Smooth muscle cell (in vitro differentiated cells): Measurements from ENCODE around the gene CYP4X1. TPM values are rescaled to one million over a fixed set of nuclear protein-coding genes. Genes with fewer than 3 reads are reported as not detected.
"Not testable (repeated sequence)": the region's sequence is repeated elsewhere in the genome, so short reads cannot be mapped to it uniquely, and the experiment has no call there.

Experiments
- DNase-seq: peaks from one replicate; lab custom pipeline; 2025; ENCODE audit not compliant: unreplicated experiment; lab: John Stamatoyannopoulos, UW
- H2AFZ ChIP-seq: fragments of 200-600 bp; sonication (generic); 2 replicates; pipeline ENCODE4 v1.6.0; 2016; ENCODE audit warnings: antibody characterized with exemption, low read depth, mild to moderate bottlenecking
- H3F3A ChIP-seq: fragments of 200-600 bp; sonication (generic); 2 replicates; pipeline ENCODE4 v1.6.0; 2017; ENCODE audit warnings: antibody characterized with exemption, low read depth
- H3K27ac ChIP-seq: fragments of 200-600 bp; sonication (generic); 2 replicates; pipeline ENCODE4 v1.5.1; 2016; ENCODE audit warnings: low read depth, mild to moderate bottlenecking
- H3K27me3 ChIP-seq: fragments of 200-600 bp; sonication (generic); 2 replicates; pipeline ENCODE4 v1.6.1; 2016; ENCODE audit warnings: low read depth, mild to moderate bottlenecking
- H3K36me3 ChIP-seq: fragments of 200-600 bp; sonication (generic); 2 replicates; pipeline ENCODE4 v1.5.1; 2016; ENCODE audit warnings: low read depth
- H3K4me1 ChIP-seq: fragments of 200-600 bp; sonication (generic); 2 replicates; pipeline ENCODE4 v1.5.1; 2016; ENCODE audit warnings: low read depth
- H3K4me2 ChIP-seq: fragments of 200-600 bp; sonication (generic); 2 replicates; pipeline ENCODE4 v1.6.0; 2016; ENCODE audit warnings: mild to moderate bottlenecking
- H3K4me3 ChIP-seq: fragments of 200-600 bp; sonication (generic); 2 replicates; pipeline ENCODE4 v1.5.1; 2016; ENCODE audit warnings: mild to moderate bottlenecking
- H3K79me2 ChIP-seq: fragments of 200-600 bp; sonication (generic); 2 replicates; pipeline ENCODE4 v1.6.0; 2016; ENCODE audit warnings: low read depth, mild to moderate bottlenecking
- H3K9ac ChIP-seq: fragments of 200-600 bp; sonication (generic); 2 replicates; pipeline ENCODE4 v1.6.0; 2016; ENCODE audit warnings: low read depth
- H3K9me3 ChIP-seq: fragments of 200-600 bp; sonication (generic); replicated peaks from 2 replicates; pipeline ENCODE4 v1.5.1; 2016; ENCODE audit warnings: low read depth
- H4K20me1 ChIP-seq: fragments of 200-600 bp; sonication (generic); 2 replicates; pipeline ENCODE4 v1.6.0; 2016; ENCODE audit warnings: low read depth
- whole genome bisulfite sequencing: methylation state at CpG from one replicate; pipeline ENCODE4 v1.1.7; 2016; ENCODE audit warnings: low lambda C conversion rate; 5-methylcytosine and 5-hydroxymethylcytosine counted together
- polyA plus RNA-seq: library from polyadenylated mRNA; unstranded; fragments of >200 nt; fragmentation: Nextera tagmentation; extraction: Ambion mirVana; gene quantifications from 2 replicates; pipeline ENCODE4 v1.2.1, GENCODE V29; 2016
- total RNA-seq: library from RNA; depleted of rRNA; stranded (reverse); fragments of >200 nt; gene quantifications from 2 replicates; pipeline ENCODE4 v1.2.3, GENCODE V29; 2014
- TF ChIP-seq, protein P1 (sequence below): fragments of 200-600 bp; sonication (generic); IDR thresholded peaks from 2 replicates; pipeline ENCODE4 v1.5.1; 2017; ENCODE audit warnings: borderline replicate concordance, mild to moderate bottlenecking, antibody characterized with exemption; ENCODE audit not compliant: insufficient read depth, poor library complexity, severe bottlenecking

CYP4X1 gene
- total and polyA plus RNA-seq, 2 experiments from 2014 or later = not detected

DNA sequence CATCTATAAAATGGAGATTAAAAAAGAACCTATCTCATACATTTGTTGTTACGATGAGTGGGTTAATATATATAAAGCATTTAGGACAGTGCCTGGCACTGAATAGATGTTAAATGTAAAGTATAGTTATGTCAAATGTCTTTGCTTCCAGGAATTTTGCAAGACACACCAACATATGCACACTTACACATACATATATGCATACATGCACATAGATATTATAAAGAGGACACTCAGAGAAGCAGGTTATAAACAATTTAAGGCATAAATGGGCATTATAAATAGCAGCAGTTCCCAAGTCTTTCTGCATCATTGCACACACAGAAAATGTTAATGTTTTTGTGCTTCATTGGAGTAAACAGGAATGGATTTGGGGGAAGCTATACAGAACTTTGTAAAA, 13.3 kb downstream of the CYP4X1 start:
- Histone ChIP-seq H3K9ac (no peak overlapping the region), H2AFZ (no peak overlapping the region), H3K4me3 (no peak overlapping the region), H3K36me3 (no peaks in the 10 kb centered on the region), H3K4me2 (no peak overlapping the region), H3F3A (no peaks in the 10 kb centered on the region), H4K20me1 (no peaks in the 10 kb centered on the region), H3K4me1 (no peaks in the 10 kb centered on the region), H3K9me3 (no peaks in the 10 kb centered on the region), H3K27me3 (peaks cover 20% of the 10 kb centered on the region), H3K27ac (no peak overlapping the region), H3K79me2 (no peaks in the 10 kb centered on the region)
- WGBS = 89% methylated on average over 1 of the region's 1 CpG
- DNase-seq = no peak
- TF ChIP-seq, protein P1, sequence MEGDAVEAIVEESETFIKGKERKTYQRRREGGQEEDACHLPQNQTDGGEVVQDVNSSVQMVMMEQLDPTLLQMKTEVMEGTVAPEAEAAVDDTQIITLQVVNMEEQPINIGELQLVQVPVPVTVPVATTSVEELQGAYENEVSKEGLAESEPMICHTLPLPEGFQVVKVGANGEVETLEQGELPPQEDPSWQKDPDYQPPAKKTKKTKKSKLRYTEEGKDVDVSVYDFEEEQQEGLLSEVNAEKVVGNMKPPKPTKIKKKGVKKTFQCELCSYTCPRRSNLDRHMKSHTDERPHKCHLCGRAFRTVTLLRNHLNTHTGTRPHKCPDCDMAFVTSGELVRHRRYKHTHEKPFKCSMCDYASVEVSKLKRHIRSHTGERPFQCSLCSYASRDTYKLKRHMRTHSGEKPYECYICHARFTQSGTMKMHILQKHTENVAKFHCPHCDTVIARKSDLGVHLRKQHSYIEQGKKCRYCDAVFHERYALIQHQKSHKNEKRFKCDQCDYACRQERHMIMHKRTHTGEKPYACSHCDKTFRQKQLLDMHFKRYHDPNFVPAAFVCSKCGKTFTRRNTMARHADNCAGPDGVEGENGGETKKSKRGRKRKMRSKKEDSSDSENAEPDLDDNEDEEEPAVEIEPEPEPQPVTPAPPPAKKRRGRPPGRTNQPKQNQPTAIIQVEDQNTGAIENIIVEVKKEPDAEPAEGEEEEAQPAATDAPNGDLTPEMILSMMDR = no peak

DNA sequence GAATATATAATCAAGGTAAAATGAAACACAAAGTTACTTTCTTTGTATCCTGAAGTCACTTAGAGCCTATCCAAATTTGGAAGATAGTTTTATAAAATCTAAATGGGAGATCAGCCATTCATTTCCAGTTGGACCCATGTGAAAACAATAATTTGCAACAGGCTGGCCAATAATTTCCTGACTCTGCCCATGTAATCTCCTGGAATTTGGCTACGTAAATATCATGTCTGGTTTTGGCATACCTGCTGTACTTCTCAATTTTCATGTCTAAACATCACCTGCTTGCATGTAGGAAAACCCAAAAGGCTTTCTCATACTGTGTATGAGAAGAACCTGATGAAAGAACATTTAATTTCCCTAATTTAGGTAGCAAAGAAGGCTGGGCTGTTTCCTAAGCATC, 35.9 kb downstream of the CYP4X1 start:
- H3K9me3 ChIP-seq = no peaks in the 10 kb centered on the region
- H2AFZ ChIP-seq = no peak overlapping the region
- H3K79me2 ChIP-seq = no peaks in the 10 kb centered on the region
- no peak overlapping the region for H3K4me3 ChIP-seq
- no peak overlapping the region for H3K27ac ChIP-seq
- 54% methylated on average over 1 of the region's 1 CpG for WGBS
- TF ChIP-seq, protein P1 = no peak
- no peaks in the 10 kb centered on the region for H4K20me1 ChIP-seq
- DNase-seq = no peak
- H3K27me3 ChIP-seq = no peaks in the 10 kb centered on the region
- no peaks in the 10 kb centered on the region for H3K36me3 ChIP-seq
- no peaks in the 10 kb centered on the region for H3F3A ChIP-seq
- no peak overlapping the region for H3K9ac ChIP-seq
- H3K4me2 ChIP-seq = no peak overlapping the region
- no peaks in the 10 kb centered on the region for H3K4me1 ChIP-seq

DNA sequence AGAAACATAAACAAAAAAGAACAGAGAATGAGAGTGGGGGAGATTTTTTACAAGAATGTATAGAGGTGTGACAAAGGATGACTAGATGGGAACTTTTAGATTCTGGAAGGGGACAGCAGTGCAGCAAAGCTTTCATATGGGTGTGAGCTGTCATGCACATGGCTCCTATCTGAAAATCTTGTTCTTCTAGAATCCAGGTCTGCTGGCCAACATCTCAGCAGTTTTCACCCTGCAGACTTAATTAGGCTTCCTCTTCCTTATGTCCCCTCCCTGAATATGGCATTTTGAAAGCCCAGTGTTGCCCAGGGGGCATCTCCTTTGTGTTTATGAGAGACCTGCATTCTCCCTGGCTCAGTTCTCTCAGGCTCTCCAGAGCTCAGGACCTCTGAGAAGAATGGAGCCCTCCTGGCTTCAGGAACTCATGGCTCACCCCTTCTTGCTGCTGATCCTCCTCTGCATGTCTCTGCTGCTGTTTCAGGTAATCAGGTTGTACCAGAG, 43.7 kb downstream of the CYP4X1 start, which contains the start of gene CYP4Z1:
Gene CYP4Z1 (plus strand): TSS at position 135 of the 498 bp plus-strand sequence. CDS start 260 bp downstream, at position 395.
- Histone ChIP-seq H3K9me3 (no peaks in the 10 kb centered on the region), H3K4me3 (no peak within 1 kb of the TSS), H3K4me2 (no peak within 1 kb of the TSS), H3K9ac (no peak within 1 kb of the TSS), H3K79me2 (no peaks in the 10 kb centered on the region), H3F3A (no peaks in the 10 kb centered on the region), H3K4me1 (no peaks in the 10 kb centered on the region), H3K27me3 (peaks cover 15% of the 10 kb centered on the region), H3K36me3 (no peaks in the 10 kb centered on the region), H3K27ac (no peak within 1 kb of the TSS), H2AFZ (no peak within 1 kb of the TSS), H4K20me1 (no peaks in the 10 kb centered on the region)
- TF ChIP-seq, protein P1 = no peak
- DNase-seq = no peak

DNA sequence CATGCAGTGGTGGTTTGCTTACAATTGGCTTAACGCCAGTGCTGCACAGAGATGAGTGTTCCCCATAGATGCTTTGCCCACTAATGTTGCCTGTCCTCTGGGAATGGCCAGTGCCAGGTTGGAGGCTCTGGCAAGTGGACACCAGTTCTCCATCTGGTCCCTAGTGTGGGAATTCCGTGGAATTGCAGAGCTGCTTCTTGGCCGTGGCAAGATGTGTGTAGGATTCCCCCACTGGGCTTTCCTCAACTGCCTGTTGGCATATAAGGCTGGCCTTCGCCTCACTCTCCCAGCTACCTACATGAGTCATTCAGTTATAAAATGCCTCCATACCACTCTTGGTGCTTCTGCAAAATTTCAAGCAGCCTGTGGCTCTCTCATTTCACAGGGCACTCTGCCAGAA, 45.6 kb downstream of the CYP4X1 start:
- not testable (repeated sequence) for H3F3A ChIP-seq, H2AFZ ChIP-seq, H3K79me2 ChIP-seq, H3K4me3 ChIP-seq, H3K4me1 ChIP-seq, H3K4me2 ChIP-seq, H3K9ac ChIP-seq, DNase-seq, H4K20me1 ChIP-seq, H3K9me3 ChIP-seq, H3K27ac ChIP-seq, H3K36me3 ChIP-seq
- 68% methylated on average over 4 of the region's 4 CpGs for WGBS
- H3K27me3 ChIP-seq = peaks cover 15% of the 10 kb centered on the region

DNA sequence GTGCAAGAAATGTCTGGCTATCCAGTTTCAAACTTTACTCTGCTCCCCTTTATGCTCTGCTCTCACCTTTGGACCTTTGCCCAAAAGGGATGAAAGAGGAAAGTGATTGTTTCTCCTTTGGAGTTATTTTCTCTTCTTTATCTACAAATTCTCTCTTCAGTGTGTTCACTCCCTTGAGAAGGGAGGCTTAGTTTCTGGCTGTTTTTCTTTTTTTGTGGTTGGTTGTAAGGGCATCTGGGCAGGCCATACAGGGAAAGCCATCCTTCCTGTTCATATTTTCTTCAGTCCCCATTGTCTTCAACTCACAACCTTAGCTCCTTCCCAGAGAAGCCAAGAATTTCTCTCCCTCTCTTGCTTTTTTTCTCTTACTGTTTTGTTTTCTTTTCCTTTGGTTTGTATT, 46.0 kb downstream of the CYP4X1 start:
- not testable (repeated sequence) for H3F3A ChIP-seq, H3K4me3 ChIP-seq, H4K20me1 ChIP-seq, DNase-seq, H3K4me2 ChIP-seq, H3K36me3 ChIP-seq, H2AFZ ChIP-seq, H3K9me3 ChIP-seq, H3K9ac ChIP-seq, H3K79me2 ChIP-seq, H3K27ac ChIP-seq, H3K4me1 ChIP-seq
- peaks cover 15% of the 10 kb centered on the region for H3K27me3 ChIP-seq
